HepG2 (cell line): Measurements from ENCODE around the gene PARP11. TPM values are rescaled to one million over a fixed set of nuclear protein-coding genes. Genes with fewer than 3 reads are reported as not detected.

Source experiments
- ATAC-seq: fragments of 200-7000 bp; cut with Tn5 transposase; 3 replicates; pipeline ENCODE4 v1.9.1; 2020; ENCODE audit warnings: mild to moderate bottlenecking, moderate library complexity
- BruUV-seq: library from RNA; stranded (reverse); fragments of 400-500 nt; replicated peaks from 2 replicates; lab custom pipeline; 2021; lab: Mats Ljungman, UMichigan
- CTCF ChIA-PET: fragments of 300-600 bp; formaldehyde crosslinking; extraction: SDS; loops from one replicate; lab custom pipeline; 2021; ENCODE audit warnings: low total read pairs, inconsistent platforms, low intra/inter-chr PET ratio; lab: Yijun Ruan, JAX
- POLR2A ChIA-PET: fragments of 350-600 bp; sonication (Branson Sonifier 250); formaldehyde crosslinking; loops from one replicate; lab custom pipeline; 2020; ENCODE audit warnings: antibody characterized with exemption, inconsistent platforms; lab: Yijun Ruan, JAX
- DNase-seq: peaks from one replicate; pipeline ENCODE4 v3.0.0-alpha.2; 2015; ENCODE audit warnings: low spot score
- FAIRE-seq: peaks from 3 replicates; lab custom pipeline; 2011; peaks lifted over from hg19 to GRCh38; lab: Jason Lieb, UNC
- H2AFZ ChIP-seq: one replicate; pipeline ENCODE4 v1.6.1; 2011; ENCODE audit warnings: low read length, inconsistent platforms
- H3K27ac ChIP-seq: fragments of 300-600 bp; 3 replicates; pipeline ENCODE4 v1.8.0; 2011; ENCODE audit warnings: mixed run types, mild to moderate bottlenecking, mixed read lengths, low read length, inconsistent platforms; ENCODE audit not compliant: insufficient read depth; ENCODE audit errors: extremely low read length
- H3K27me3 ChIP-seq, 2 experiments: fragments of 200-600 bp in 1 of 2; 2 replicates in 1 of 2; 3 replicates in 1 of 2; pipeline versions ENCODE4 v1.6.0 to v1.8.0; 2011; ENCODE audit warnings: low read length in 2 of 2, mild to moderate bottlenecking in 2 of 2, moderate library complexity in 2 of 2, inconsistent platforms in 1 of 2; ENCODE audit not compliant: insufficient read depth in 2 of 2, control insufficient read depth in 1 of 2
- H3K36me3 ChIP-seq, 2 experiments: fragments of 200-600 bp in 1 of 2; replicated peaks in 1 of 2; 2 replicates in 1 of 2; 3 replicates in 1 of 2; pipeline versions ENCODE4 v1.5.1 to v1.8.0; 2011; ENCODE audit warnings: low read length in 2 of 2, inconsistent platforms in 1 of 2; ENCODE audit not compliant: insufficient read depth in 2 of 2, control insufficient read depth in 1 of 2
- H3K4me1 ChIP-seq: 2 replicates; pipeline ENCODE4 v1.5.1; 2012; ENCODE audit warnings: low read length, inconsistent platforms; ENCODE audit not compliant: insufficient read depth
- H3K4me2 ChIP-seq: 2 replicates; pipeline ENCODE4 v1.6.0; 2011; ENCODE audit warnings: low read depth, low read length, inconsistent platforms
- H3K4me3 ChIP-seq, 3 experiments: fragments of 200-600 bp in 1 of 3; sonication (generic), shearing (Covaris generic) in 1 of 3; replicated peaks in 1 of 3; 2 replicates each; pipeline ENCODE4 v1.5.1; 2011 to 2016; ENCODE audit warnings: low read length in 3 of 3, inconsistent platforms in 2 of 3, low read depth in 2 of 3, mild to moderate bottlenecking in 2 of 3, control low read depth in 1 of 3, mixed read lengths in 1 of 3; ENCODE audit not compliant: insufficient read depth in 1 of 3
- H3K79me2 ChIP-seq: one replicate; pipeline ENCODE4 v1.6.1; 2011; ENCODE audit warnings: low read length, inconsistent platforms; ENCODE audit not compliant: insufficient read depth
- H3K9ac ChIP-seq: 2 replicates; pipeline ENCODE4 v1.6.0; 2011; ENCODE audit warnings: mild to moderate bottlenecking, low read depth, low read length, inconsistent platforms; ENCODE audit not compliant: insufficient read depth
- H3K9me3 ChIP-seq: 2 replicates; pipeline ENCODE4 v1.5.1; 2012; ENCODE audit warnings: mild to moderate bottlenecking, low read length
- H4K20me1 ChIP-seq: 2 replicates; pipeline ENCODE4 v1.6.0; 2011; ENCODE audit warnings: inconsistent platforms, mild to moderate bottlenecking, low read length, moderate library complexity; ENCODE audit not compliant: insufficient read depth
- ARID5B ChIP-seq: IDR thresholded peaks from 2 replicates; pipeline ENCODE4 v1.4.0; 2020; ENCODE audit warnings: mild to moderate bottlenecking, missing genetic modification reagents
- CBX5 ChIP-seq: sonication (generic); formaldehyde crosslinking; IDR thresholded peaks from 2 replicates; pipeline ENCODE4 v1.4.0; 2020; ENCODE audit warnings: missing genetic modification reagents, borderline replicate concordance
- HDAC1 ChIP-seq: sonication (generic); formaldehyde crosslinking; IDR thresholded peaks from 2 replicates; pipeline ENCODE4 v1.5.1; 2020; ENCODE audit warnings: mild to moderate bottlenecking, missing genetic modification reagents
- KDM5A ChIP-seq: fragments of 200-600 bp; sonication (generic); IDR thresholded peaks from 2 replicates; pipeline ENCODE4 v1.7.0; 2018; ENCODE audit warnings: antibody characterized with exemption, mild to moderate bottlenecking, low read length, borderline replicate concordance
- PAF1 ChIP-seq: IDR thresholded peaks from 2 replicates; pipeline ENCODE4 v1.6.1; 2016; ENCODE audit warnings: missing genetic modification reagents, missing compliant biosample characterization
- PCBP2 ChIP-seq: fragments of 200-400 bp; formaldehyde crosslinking; optimal IDR thresholded peaks from 2 replicates; pipeline ENCODE3; 2018; ENCODE audit warnings: low read length, low read depth; ENCODE audit not compliant: poor library complexity, severe bottlenecking
- REL ChIP-seq: sonication (generic); formaldehyde crosslinking; conservative IDR thresholded peaks from 2 replicates; pipeline ENCODE4 v1.8.0; 2022; ENCODE audit warnings: mild to moderate bottlenecking, missing genetic modification reagents, moderate library complexity
- SP5 ChIP-seq: IDR thresholded peaks from 2 replicates; pipeline ENCODE4 v1.6.1; 2016; ENCODE audit warnings: low read depth, borderline replicate concordance
- TGIF2 ChIP-seq: IDR thresholded peaks from 2 replicates; pipeline ENCODE4 v1.6.1; 2016; ENCODE audit warnings: control low read depth, missing compliant biosample characterization
- ZBTB43 ChIP-seq: sonication (generic); formaldehyde crosslinking; conservative IDR thresholded peaks from 2 replicates; pipeline ENCODE4 v1.4.0; 2020; ENCODE audit warnings: missing genetic modification reagents
- ZNF121 ChIP-seq: sonication (generic); formaldehyde crosslinking; IDR thresholded peaks from 2 replicates; pipeline ENCODE4 v1.5.0; 2020; ENCODE audit warnings: mild to moderate bottlenecking, missing genetic modification reagents
- ZNF180 ChIP-seq: sonication (generic); formaldehyde crosslinking; IDR thresholded peaks from 2 replicates; pipeline ENCODE4 v1.4.0; 2020; ENCODE audit warnings: low read depth, missing genetic modification reagents, borderline replicate concordance
- ZNF3 ChIP-seq: IDR thresholded peaks from 2 replicates; pipeline ENCODE4 v1.7.0; 2017; ENCODE audit warnings: inconsistent platforms
- ZNF556 ChIP-seq: sonication (generic); formaldehyde crosslinking; IDR thresholded peaks from 2 replicates; pipeline ENCODE4 v1.4.0; 2020; ENCODE audit warnings: mild to moderate bottlenecking, missing genetic modification reagents, borderline replicate concordance
- ZNF660 ChIP-seq: sonication (generic); formaldehyde crosslinking; IDR thresholded peaks from 2 replicates; pipeline ENCODE4 v1.5.1; 2020; ENCODE audit warnings: mild to moderate bottlenecking, low read depth, missing genetic modification reagents, borderline replicate concordance
- ZNF713 ChIP-seq: sonication (generic); formaldehyde crosslinking; IDR thresholded peaks from 2 replicates; pipeline ENCODE4 v1.4.0; 2020; ENCODE audit warnings: mild to moderate bottlenecking, missing genetic modification reagents
- ZSCAN29 ChIP-seq: sonication (generic); formaldehyde crosslinking; conservative IDR thresholded peaks from 2 replicates; pipeline ENCODE4 v1.4.0; 2020; ENCODE audit warnings: mild to moderate bottlenecking, missing genetic modification reagents
- WGBS: methylation state at CpG from one replicate; pipeline ENCODE4 v1.1.6; 2017; ENCODE audit warnings: low lambda C conversion rate; 5-methylcytosine and 5-hydroxymethylcytosine counted together
- in situ Hi-C: cut with HindIII; loops from 2 replicates; pipeline ENCODE4 v1.10.0; 2017; ENCODE audit warnings: low pct_unique_long_range_greater_than_20kb; ENCODE audit not compliant: extremely low pct_ligation_motif_present
- intact Hi-C: fragments of 100-400 bp; cut with micrococcal nuclease; formaldehyde crosslinking; loops from one replicate; pipeline ENCODE4 v1.10.0; 2022; ENCODE audit not compliant: unreplicated experiment
- polyA plus RNA-seq, 8 experiments: library from polyadenylated mRNA; depleted of rRNA in 3 of 8; stranded (reverse) in 7 of 8; unstranded in 1 of 8; fragments of >200 nt; fragmentation: Illumina TruSeq in 4 of 8; extraction: Trizol in 4 of 8; gene quantifications; 2 replicates each; pipeline versions ENCODE4 v1.2.1 to v1.2.3, GENCODE V29; 2011 to 2016; ENCODE audit warnings: low read depth in 4 of 8, missing spikeins in 1 of 8, mixed read lengths in 1 of 8; ENCODE audit not compliant: insufficient read depth in 1 of 8
- total RNA-seq, 5 experiments: library from RNA; depleted of rRNA; stranded (reverse); fragments of >200 nt; fragmentation: Illumina TruSeq; extraction: Trizol; gene quantifications; 2 replicates each; pipeline ENCODE4 v1.2.3, GENCODE V29; 2016; ENCODE audit warnings: low read depth in 1 of 5

PARP11 gene
- total and polyA plus RNA-seq, 2 of the 13 experiments (the other 11 are each of a cell fraction or from before 2014, with no cell fraction given) = 4.0 to 7.6 TPM

GRCh38 chr12:3869865-3870264, 3.3 kb downstream of the PARP11 start (continued):
- TF ChIP-seq HDAC1 (CRISPR knock-in tag) (no peak), REL (CRISPR knock-in tag) (no peak), TGIF2 (CRISPR knock-in tag) (no peak), ZNF556 (no peak), PCBP2 (no peak), KDM5A (no peak)

- H3K27ac ChIP-seq = no peak overlapping the region
- H3K9me3 ChIP-seq = no peaks in the 10 kb centered on the region
- ATAC-seq (no peak), FAIRE-seq (no peak), DNase-seq (no peak)
- H3K27me3 ChIP-seq = no peaks in the 10 kb centered on the region; a peak in 1 of 5 replicates
- H3K79me2 ChIP-seq = peaks cover 23% of the 10 kb centered on the region
- no peaks in the 10 kb centered on the region for H3K36me3 ChIP-seq
- BruUV-seq = no TSS peak
- no peaks in the 10 kb centered on the region for H4K20me1 ChIP-seq
- no peak overlapping the region for H2AFZ ChIP-seq
- in situ Hi-C loops = no loop called here
- H3K9ac ChIP-seq = no peak overlapping the region
- POLR2A ChIA-PET = no interaction called here
- peaks cover 32% of the 10 kb centered on the region for H3K4me1 ChIP-seq
- TF ChIP-seq CBX5 (CRISPR knock-in tag) = no peak
- no peak for TF ChIP-seq PAF1
- TF ChIP-seq ZNF713 (CRISPR knock-in tag) = no peak
- no peak for TF ChIP-seq ZNF180 (CRISPR knock-in tag)
- TF ChIP-seq ZNF121 (CRISPR knock-in tag) = no peak
- no peak for TF ChIP-seq ZNF660 (CRISPR knock-in tag)
- no peak for TF ChIP-seq ZSCAN29
- no peak for TF ChIP-seq ZBTB43
- TF ChIP-seq REL (CRISPR knock-in tag) = no peak
- no peak for TF ChIP-seq SP5 (CRISPR knock-in tag)
- TF ChIP-seq ZNF3 (CRISPR knock-in tag) = no peak
- TF ChIP-seq ARID5B (CRISPR knock-in tag) = no peak
- 94% methylated on average over 1 of the region's 1 CpG for WGBS
- H3K4me3 ChIP-seq = no peak overlapping the region
- no peak overlapping the region for H3K4me2 ChIP-seq
- CTCF ChIA-PET = no interaction called here
- intact Hi-C loops = no loop called here
Observed at GRCh38 chr12:3869433-3869832, 3.8 kb downstream of the PARP11 start.
